H1 (cell line): Measurements from ENCODE around the gene COL17A1. TPM values are rescaled to one million over a fixed set of nuclear protein-coding genes. Genes with fewer than 3 reads are reported as not detected.

Experiments used
- YY1 ChIP-seq: IDR thresholded peaks from 2 replicates; pipeline ENCODE4 v1.6.1; 2011; ENCODE audit warnings: low read depth, mild to moderate bottlenecking, low read length
- polyA plus RNA-seq, 7 experiments: library from polyadenylated mRNA; depleted of rRNA in 3 of 7; stranded (reverse) in 5 of 7; unstranded in 2 of 7; fragments of >200 nt in 5 of 7; fragments of 200-250 nt in 2 of 7; gene quantifications; 1 replicate in 5 of 7; 2 replicates in 1 of 7; 4 replicates in 1 of 7; pipeline versions ENCODE4 v1.2.1 to v1.2.3, GENCODE V29; 2011 to 2013; ENCODE audit warnings: missing spikeins in 2 of 7, mixed read lengths in 2 of 7
- total RNA-seq: library from RNA; stranded (reverse); fragmentation: NEBNext Ultra II Directional; extraction: Animal tissue kit (Norgen Biotek cat#: 25700); gene quantifications from 2 replicates; pipeline ENCODE4 v1.2.1, GENCODE V29; 2021

Gene COL17A1
- total and polyA plus RNA-seq, 2 of the 8 experiments (the other 6 are each of a cell fraction or from before 2014, with no cell fraction given), result 0.35 to 0.37 TPM

- no peak for TF ChIP-seq YY1
Measured at GRCh38 chr10:104069613-104070012, 16.1 kb downstream of the COL17A1 start (continued).
